MM.1S (cell line): ENCODE measurements around the gene TULP4.
A peak's percentile ranks its signal among the peaks of the same experiment; 100 is the strongest.

Experiments
- DNase-seq: peaks from one replicate; pipeline ENCODE4 v3.0.0-alpha.2; 2015
- H2AFZ ChIP-seq: fragments of 300-600 bp; sonication (generic); 2 replicates; pipeline ENCODE4 v1.6.0; 2016; ENCODE audit warnings: antibody characterized with exemption, low read length
- H3F3A ChIP-seq: fragments of 300-600 bp; sonication (generic); 2 replicates; pipeline ENCODE4 v1.6.1; 2016; ENCODE audit warnings: mild to moderate bottlenecking, antibody characterized with exemption, low read length, moderate library complexity, mixed read lengths; ENCODE audit not compliant: insufficient read depth
- H3K27ac ChIP-seq: fragments of 300-600 bp; sonication (generic); 2 replicates; pipeline ENCODE4 v1.5.1; 2016; ENCODE audit warnings: mild to moderate bottlenecking, low read length
- H3K27me3 ChIP-seq: fragments of 300-600 bp; sonication (generic); replicated peaks from 2 replicates; pipeline ENCODE4 v1.6.0; 2016; ENCODE audit warnings: low read length; ENCODE audit not compliant: insufficient read depth
- H3K36me3 ChIP-seq: fragments of 300-600 bp; sonication (generic); replicated peaks from 2 replicates; pipeline ENCODE4 v1.6.1; 2016; ENCODE audit warnings: mild to moderate bottlenecking, low read length, mixed read lengths; ENCODE audit not compliant: insufficient read depth
- H3K4me1 ChIP-seq: fragments of 300-600 bp; sonication (generic); 2 replicates; pipeline ENCODE4 v1.6.1; 2016; ENCODE audit warnings: low read length, mixed read lengths
- H3K4me2 ChIP-seq: fragments of 300-600 bp; sonication (generic); 2 replicates; pipeline ENCODE4 v1.6.0; 2016; ENCODE audit warnings: low read depth, low read length
- H3K4me3 ChIP-seq: fragments of 300-600 bp; sonication (generic); 2 replicates; pipeline ENCODE4 v1.5.1; 2016; ENCODE audit warnings: low read length, mixed read lengths
- H3K79me2 ChIP-seq: fragments of 300-600 bp; sonication (generic); 2 replicates; pipeline ENCODE4 v1.6.1; 2016; ENCODE audit warnings: mixed run types, low read length, mixed read lengths
- H3K9ac ChIP-seq: fragments of 300-600 bp; sonication (generic); 2 replicates; pipeline ENCODE4 v1.6.1; 2016; ENCODE audit warnings: low read length, mixed read lengths
- H3K9me2 ChIP-seq: fragments of 300-600 bp; sonication (generic); replicated peaks from 2 replicates; pipeline ENCODE4 v1.6.1; 2016; ENCODE audit warnings: mild to moderate bottlenecking, low read length, mixed read lengths; ENCODE audit not compliant: insufficient read depth
- H3K9me3 ChIP-seq: fragments of 300-600 bp; sonication (generic); replicated peaks from 2 replicates; pipeline ENCODE4 v1.6.1; 2016; ENCODE audit warnings: mild to moderate bottlenecking, low read length, mixed read lengths; ENCODE audit not compliant: insufficient read depth
- H4K20me1 ChIP-seq: fragments of 300-600 bp; sonication (generic); 2 replicates; pipeline ENCODE4 v1.6.1; 2016; ENCODE audit warnings: mild to moderate bottlenecking, low read length, moderate library complexity, mixed read lengths; ENCODE audit not compliant: insufficient read depth
- CTCF ChIP-seq: fragments of 300-600 bp; sonication (generic); IDR thresholded peaks from 2 replicates; pipeline ENCODE4 v1.5.1; 2016; ENCODE audit warnings: antibody characterized with exemption, low read length, mixed read lengths
- EZH2 ChIP-seq: fragments of 300-600 bp; sonication (generic); optimal IDR thresholded peaks from 2 replicates; pipeline ENCODE3; 2017; ENCODE audit warnings: low read depth, mild to moderate bottlenecking, antibody characterized with exemption, low read length, mixed read lengths
- EZH2phosphoT487 ChIP-seq: fragments of 300-600 bp; sonication (generic); IDR thresholded peaks from 2 replicates; pipeline ENCODE4 v1.6.1; 2018; ENCODE audit warnings: antibody characterized with exemption, low read length

TULP4 gene

DNA sequence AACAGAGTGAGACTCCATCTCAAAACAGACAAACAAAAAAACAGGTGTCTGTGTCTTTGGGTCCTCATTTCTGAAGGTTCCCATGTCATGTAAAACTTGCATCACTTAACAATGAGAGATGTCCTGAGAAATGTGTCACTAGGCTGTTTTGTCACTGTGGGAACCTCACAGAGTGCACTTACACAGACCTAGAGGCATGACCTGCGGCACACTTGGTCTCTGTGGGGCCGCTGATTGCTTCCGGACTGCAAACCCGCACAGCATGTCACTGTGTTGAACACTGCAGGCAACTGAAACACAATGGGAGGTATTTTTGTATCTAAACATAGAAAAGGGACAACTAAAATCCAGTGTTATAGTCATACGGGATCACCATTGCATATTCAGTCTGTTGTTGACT, 205.3 kb downstream of the TULP4 start:
- Histone ChIP-seq H3F3A (no peaks in the 10 kb centered on the region), H3K9me3 (no peaks in the 10 kb centered on the region), H3K4me1 (no peaks in the 10 kb centered on the region), H3K4me2 (no peak overlapping the region; the same call in 1 of the 2 replicates), H3K9me2 (no peaks in the 10 kb centered on the region), H3K27ac (no peak overlapping the region), H3K36me3 (no peaks in the 10 kb centered on the region), H3K4me3 (no peak overlapping the region), H3K79me2 (no peaks in the 10 kb centered on the region), H3K9ac (no peak overlapping the region), H4K20me1 (no peaks in the 10 kb centered on the region), H3K27me3 (no peaks in the 10 kb centered on the region), H2AFZ (no peak overlapping the region)
- TF ChIP-seq CTCF, result no peak
- TF ChIP-seq EZH2phosphoT487, result no peak
- TF ChIP-seq EZH2, result no peak
- DNase-seq, result no peak

DNA sequence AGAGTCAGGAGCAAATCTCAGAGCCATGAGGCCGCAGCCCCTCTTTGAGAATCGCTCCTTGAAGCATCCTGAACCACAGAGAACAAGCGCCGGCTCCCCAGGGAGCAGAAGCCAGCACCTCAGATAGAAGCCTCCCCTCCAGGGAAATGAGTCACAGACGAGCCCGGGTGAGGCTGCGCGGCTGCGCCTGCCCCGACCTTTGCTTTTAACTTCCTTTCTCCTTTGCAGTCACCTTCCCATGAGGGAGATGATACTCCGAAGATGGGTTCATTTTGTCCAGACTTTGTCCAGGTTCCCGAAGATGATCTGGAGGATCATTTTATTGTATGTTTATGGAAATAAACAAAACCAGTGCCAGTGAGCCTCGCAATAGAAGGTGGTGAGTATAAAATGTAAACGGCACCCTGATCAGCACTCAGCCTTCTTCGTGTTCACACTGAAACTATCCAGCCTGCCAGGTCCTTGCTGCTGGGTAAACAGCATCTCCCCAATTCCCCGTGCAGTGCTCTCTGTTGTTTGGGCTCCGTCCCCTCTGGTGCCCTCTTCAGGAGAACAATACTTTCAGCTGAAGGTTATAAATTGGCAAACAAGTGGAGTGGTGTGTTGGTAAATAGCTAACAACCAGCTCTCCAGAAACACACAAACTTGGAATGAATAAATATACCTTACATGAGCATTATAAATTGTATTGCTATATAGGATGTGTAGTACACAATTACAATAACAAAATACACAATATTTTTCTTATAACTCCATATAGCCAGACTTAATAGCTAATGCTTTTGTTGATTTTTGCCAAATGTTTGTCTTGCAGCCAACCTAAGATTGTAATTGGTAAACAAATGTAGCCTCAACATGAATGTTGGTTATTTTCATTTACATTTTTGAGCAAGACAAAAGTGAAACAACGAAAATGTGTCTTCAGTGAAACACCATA, 206.2 kb downstream of the TULP4 start:
- TF ChIP-seq CTCF, result peak; percentile 53
- no peak for TF ChIP-seq EZH2phosphoT487
- Histone ChIP-seq H3K4me3 (peak overlapping the region; percentile 53; the same call in 1 of the 2 replicates), H2AFZ (peak overlapping the region; percentile 72), H3K36me3 (no peaks in the 10 kb centered on the region), H3K79me2 (no peaks in the 10 kb centered on the region), H3K9ac (no peak overlapping the region), H3K27me3 (no peaks in the 10 kb centered on the region), H3K4me1 (no peaks in the 10 kb centered on the region), H4K20me1 (no peaks in the 10 kb centered on the region), H3K9me3 (no peaks in the 10 kb centered on the region), H3K9me2 (no peaks in the 10 kb centered on the region), H3F3A (no peaks in the 10 kb centered on the region), H3K4me2 (peak overlapping the region; percentile 81), H3K27ac (no peak overlapping the region)
- DNase-seq, result peak; percentile 73

- Histone ChIP-seq H4K20me1 (no peaks in the 10 kb centered on the region), H3K4me1 (no peaks in the 10 kb centered on the region), H2AFZ (no peak overlapping the region), H3K79me2 (no peaks in the 10 kb centered on the region), H3K27ac (no peak overlapping the region), H3F3A (no peaks in the 10 kb centered on the region), H3K36me3 (no peaks in the 10 kb centered on the region), H3K4me2 (no peak overlapping the region), H3K9me3 (no peaks in the 10 kb centered on the region), H3K27me3 (no peaks in the 10 kb centered on the region), H3K9me2 (no peaks in the 10 kb centered on the region), H3K9ac (no peak overlapping the region), H3K4me3 (no peak overlapping the region)
- no peak for DNase-seq
- TF ChIP-seq CTCF, result no peak
- TF ChIP-seq EZH2phosphoT487, result no peak
- no peak for TF ChIP-seq EZH2
Measured at GRCh38 chr6:158519300-158519699, 207.0 kb downstream of the TULP4 start.
